Stimulated activated CD4-positive, alpha-beta T cell treated with anti-CD3 and anti-CD28 coated beads, TNF-alpha, amount 100 ng/mL, for 1 hour (primary cell): ENCODE data around the gene BNIPL.

Experiments used
- DNase-seq, 3 donors: peaks; one replicate each; pipeline ENCODE4 v3.0.0-alpha.2; 2020; ENCODE audit warnings: low read depth in 3 of 3, low spot score in 1 of 3

BNIPL gene

DNA sequence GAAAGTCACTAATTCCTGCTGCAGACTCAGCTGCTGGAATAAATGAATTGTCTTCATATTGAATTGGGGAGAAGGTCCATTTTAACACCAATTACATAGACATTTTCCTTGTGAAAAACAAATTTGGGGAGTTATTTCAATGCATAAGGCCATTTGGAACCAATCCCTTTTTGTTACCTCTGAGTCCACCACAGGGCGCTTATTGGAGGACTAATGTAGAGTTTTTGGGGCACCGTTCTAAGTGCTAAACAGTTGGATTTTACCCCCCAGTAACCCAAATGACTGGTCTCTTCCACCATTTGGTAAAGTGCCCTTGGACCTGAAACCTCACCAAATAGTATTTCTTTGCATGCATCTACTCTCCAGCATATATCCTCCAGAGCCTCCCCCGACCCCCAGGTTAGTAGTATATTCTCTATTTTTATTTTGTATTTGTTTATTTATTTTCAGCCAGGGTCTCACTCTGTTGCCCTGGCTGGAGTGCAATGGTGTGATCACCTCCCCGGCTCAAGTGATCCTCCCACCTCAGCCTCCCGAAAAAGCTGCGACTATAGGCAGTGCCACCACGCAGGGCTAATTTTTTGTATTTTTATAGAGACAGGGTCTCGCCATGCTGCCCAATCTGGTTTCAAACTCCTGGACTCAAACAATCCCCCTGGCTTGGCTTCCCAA is 26.6 kb upstream of the BNIPL start:
- no peak for DNase-seq

DNA sequence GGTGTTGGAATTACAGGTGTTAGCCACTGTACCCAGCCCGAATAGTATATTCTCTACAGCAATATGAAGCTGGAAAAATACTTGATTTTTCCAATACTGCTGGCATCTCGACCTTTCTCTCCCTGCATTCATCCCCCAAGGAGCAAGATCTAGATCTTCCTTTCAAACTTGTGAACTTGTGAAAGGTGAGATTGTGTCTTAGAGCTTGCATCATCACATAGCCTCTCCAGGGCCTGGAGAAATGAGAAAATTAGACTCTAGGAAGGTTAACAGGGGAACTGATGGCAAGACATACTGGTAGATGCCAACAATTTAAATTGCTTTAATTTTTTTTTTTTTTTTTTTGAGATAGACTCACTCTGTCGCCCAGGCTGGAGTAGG is 26.1 kb upstream of the BNIPL start:
- DNase-seq, result no peak

DNA sequence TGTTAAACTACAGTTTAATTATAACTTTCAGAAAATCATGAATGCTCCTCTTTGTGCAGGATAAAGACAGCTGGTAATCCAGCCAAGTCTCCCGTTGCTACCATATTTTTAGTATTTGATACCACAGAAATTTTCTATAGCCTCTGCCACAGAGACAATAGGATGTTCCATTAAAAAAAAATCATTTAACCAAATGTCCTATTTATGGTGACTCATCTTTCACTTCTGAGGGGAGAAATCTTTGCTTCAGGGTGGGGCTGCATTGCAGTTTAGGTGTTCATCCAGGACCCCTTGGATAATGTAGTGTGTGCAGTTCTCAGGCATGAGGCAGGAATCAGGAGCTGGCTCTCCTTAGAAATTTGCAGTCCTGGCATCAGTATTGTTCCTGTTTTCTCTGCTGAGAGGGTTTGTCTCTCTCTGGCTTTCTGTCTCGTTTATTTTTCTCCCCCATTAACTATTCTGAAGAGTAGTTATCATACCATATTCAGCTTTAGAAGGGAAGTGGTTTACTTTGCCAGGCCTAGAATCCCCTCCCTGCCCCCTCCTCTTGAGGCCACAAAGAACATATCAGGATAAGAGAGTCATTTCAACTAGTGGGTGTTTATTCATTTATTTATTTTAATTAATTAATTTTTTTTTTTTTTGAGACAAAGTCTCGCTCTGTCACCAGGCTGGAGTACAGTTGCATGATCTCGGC is 25.1 kb upstream of the BNIPL start:
- DNase-seq, result no peak

DNA sequence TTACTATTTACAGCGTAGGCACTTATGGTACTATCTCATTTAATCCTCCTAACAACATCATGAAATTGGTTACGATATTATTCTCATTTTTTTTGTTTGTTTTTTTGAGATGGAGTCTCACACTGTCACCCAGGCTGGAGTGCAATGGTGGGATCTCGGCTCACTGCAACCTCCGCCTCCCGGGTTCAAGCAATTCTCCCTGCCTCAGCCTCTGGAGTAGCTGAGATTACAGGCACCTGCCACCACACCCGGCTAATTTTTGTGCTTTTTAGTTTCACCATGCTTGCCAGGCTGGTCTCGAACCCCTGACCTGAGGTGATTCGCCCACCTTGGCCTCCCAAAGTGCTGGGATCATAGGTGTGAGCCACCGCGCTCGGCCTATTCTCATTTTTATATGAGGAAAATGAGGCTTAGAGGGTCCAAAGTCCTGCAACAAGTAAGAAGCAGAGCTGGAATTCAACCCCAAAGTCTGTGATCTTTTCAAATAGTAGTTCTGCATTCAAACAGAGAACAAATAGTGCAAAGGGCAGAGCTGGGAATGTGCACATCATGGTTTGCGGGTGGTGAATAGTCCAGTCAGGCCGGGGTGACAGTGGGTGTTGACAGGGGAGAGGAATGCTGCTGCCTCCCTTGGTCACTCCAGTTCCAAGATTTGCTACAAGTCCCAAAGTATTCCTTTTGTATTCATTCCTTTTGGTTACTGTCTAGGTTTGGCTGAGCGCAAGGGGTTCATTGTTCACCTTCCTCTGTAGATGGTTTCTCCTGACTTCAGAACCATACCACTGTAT is 23.5 kb upstream of the BNIPL start:
- no peak for DNase-seq

DNA sequence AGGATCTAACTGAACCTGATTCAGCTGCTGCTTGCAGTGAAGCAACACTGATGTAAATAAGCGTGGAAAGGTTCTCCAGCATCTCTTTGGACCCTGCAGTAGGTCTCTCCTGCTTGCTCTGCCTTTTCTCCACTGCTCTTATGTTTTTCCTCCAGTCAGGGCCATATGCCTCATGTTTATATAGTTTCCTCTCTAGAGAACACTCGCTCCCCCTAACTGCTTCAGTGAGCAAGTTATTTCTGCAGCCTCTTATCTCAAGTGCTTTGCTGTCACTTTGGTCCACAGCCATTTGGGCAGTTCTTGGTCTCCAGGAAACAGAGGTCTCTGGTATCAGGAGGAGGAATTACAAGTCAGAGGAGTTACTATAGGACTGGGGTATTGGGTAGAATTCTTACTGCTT is 22.9 kb upstream of the BNIPL start:
- DNase-seq, result no peak

DNA sequence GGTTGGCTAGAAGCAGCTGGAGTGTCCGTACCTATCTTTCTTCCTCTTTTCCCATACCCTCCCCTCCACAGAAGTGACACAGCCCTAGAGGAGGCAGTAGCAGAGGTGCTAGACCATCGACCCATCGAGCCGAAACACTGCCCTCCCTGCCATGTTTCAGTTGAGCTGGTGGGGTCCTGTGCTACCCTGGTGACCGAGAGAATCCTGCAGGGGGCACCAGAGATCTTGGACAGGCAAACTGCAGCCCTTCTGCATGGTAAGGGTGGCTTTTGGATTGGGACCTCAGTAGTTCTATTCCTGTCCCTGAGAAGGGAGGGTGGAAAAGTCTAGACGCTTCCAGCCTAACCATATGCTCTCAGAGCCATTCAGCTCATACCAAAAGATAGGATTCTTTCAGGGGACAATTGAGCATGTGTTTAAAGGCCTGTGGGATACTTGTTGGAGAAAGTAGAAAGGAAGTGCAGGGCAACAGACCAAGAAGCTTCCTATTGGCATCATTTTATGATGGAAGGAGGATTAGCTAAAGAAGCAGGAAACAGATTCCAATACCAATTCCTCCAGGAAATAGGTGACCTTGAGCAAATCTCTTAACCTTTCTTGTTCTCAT is 11.7 kb upstream of the BNIPL start:
- DNase-seq, result peak; percentile 65 to 75 (median 74)

DNA sequence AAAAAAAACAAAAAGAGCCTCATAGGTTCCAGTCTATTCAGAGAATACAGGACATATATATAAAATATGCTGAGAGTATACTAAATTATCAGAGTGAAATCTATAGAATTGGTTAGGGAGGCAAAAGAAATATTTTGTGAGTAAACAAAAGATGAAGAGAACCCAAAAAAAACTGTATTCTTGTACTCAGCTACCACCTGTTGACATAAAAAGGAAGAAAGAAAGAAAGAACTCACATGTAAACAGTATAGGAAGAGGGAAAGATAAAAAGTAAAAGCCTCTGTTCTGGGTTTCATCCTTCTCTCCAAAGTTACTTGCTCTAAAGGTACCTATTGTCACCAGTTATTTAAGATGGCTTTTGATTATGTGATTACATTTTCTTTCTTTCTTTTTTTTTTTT is 9.9 kb upstream of the BNIPL start:
- no peak for DNase-seq

DNA sequence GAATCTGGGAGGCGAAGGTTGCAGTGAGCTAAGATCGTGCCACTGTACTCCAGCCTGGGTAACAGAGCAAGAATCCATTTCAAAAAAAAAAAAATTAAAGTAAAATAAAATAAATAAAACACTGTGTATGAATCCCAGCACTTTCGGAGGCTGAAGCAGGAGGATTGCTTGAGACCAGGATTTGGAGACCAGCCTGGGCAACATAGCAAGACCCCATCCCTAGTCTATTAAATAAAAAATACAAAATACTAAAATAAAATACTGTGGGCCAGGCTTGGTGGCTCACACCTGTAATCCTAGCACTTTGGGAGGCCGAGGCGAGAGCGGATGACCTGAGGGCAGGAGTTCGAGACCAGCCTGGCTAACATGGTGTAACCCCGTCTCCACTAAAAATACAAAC is 4.2 kb upstream of the BNIPL start:
- DNase-seq, result no peak

DNA sequence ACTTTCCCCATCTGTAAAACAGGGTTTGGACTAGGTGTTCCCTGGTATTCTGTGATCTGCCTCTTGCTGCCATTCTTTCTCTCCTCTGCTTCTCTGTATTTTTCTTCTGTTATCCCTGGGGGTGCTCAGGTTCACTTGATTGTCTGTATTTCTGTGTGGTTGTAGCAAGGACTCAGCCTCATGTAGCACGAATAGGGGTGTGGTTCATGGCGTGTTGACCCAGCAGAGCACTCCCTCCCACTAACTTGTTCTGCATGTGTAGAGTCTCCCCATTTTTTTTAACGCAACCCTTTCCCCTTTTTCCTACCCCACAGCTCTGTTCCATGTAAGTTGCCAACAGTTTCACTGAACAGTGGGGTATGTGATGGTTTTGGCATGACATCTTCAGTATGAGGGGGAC is 1.2 kb upstream of the BNIPL start:
- DNase-seq, result no peak

DNA sequence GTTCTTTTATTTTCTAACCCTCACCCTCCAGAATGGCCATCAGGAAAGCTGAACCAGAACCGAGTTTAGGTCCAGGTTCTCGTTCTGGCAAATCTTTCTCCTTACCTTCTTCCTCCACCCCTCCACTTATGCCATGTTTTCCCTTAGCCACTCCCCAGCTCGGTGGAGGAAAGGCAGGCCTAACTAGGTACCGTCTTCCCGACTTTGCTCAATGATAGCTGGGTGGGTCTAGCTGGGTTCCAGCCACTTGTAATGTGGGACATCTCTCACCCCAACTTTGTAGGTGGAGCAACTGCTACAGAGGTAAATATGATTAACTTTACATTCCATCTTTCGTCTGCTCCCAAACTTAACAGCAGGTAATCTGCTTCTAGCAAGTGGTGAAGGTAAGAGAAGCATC is 646 bp downstream of the BNIPL start:
- DNase-seq, result no peak

DNA sequence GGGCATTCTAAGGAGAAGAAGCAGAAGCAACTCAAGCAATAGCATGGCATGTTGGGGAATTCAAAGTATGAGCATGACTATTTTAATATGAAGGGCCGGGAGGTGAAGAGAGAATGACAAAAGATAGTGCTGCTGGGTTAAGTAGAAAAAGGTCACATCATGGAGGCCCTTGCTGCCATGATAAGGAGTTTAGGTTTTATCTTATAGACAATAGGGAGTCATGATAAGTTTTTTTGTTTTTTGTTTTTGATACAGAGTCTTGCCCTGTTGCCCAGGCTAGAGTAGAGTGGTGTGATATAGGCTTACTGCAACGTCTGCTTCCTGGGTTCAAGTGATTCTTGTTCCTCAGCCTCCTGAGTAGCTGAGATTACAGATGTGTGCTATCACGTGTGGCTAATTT is 3.1 kb downstream of the BNIPL start:
- DNase-seq, result no peak

DNA sequence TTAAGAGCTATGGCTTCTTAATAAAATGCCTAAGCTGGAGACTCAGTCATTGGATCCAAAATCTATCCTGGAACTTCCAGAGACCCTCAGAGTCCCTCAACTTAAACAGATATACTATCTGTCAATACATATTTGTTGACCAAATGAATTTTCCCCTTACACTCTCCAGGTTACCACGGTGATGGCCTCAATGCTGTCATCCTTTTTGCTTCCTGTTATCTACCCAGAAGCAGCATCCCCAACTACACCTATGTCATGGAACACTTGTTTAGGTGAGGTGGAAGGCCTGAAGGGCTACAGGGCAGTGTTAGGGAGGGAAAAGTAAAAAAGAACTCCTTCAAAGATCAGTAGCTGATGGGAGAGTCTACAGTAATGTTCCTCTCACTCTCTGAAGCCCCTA is 6.8 kb downstream of the BNIPL start:
- DNase-seq, result no peak

DNA sequence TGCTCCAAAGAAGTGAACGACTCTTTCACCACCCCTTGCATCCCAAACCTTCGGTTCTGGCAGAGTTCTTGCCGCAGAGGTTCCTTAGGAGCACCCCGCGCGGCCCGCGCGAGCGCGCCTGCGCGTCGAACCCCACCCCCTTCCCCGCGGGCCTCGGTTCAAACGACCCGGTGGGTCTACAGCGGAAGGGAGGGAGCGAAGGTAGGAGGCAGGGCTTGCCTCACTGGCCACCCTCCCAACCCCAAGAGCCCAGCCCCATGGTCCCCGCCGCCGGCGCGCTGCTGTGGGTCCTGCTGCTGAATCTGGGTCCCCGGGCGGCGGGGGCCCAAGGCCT is 11.2 kb downstream of the BNIPL start, which contains the start of gene C1orf56:
Gene C1orf56, plus strand, starts transcription at position 161 of the 334 bp plus-strand sequence. Its CDS starts 97 bp downstream, at position 258.
- peak in 2 of 3 donors; percentile 31 to 47 for DNase-seq

DNA sequence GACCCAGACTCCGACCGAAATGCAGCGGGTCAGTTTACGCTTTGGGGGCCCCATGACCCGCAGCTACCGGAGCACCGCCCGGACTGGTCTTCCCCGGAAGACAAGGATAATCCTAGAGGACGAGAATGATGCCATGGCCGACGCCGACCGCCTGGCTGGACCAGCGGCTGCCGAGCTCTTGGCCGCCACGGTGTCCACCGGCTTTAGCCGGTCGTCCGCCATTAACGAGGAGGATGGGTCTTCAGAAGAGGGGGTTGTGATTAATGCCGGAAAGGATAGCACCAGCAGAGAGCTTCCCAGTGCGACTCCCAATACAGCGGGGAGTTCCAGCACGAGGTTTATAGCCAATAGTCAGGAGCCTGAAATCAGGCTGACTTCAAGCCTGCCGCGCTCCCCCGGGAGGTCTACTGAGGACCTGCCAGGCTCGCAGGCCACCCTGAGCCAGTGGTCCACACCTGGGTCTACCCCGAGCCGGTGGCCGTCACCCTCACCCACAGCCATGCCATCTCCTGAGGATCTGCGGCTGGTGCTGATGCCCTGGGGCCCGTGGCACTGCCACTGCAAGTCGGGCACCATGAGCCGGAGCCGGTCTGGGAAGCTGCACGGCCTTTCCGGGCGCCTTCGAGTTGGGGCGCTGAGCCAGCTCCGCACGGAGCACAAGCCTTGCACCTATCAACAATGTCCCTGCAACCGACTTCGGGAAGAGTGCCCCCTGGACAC is 11.7 kb downstream of the BNIPL start:
- peak in 1 of 3 donors; percentile 34 for DNase-seq

DNA sequence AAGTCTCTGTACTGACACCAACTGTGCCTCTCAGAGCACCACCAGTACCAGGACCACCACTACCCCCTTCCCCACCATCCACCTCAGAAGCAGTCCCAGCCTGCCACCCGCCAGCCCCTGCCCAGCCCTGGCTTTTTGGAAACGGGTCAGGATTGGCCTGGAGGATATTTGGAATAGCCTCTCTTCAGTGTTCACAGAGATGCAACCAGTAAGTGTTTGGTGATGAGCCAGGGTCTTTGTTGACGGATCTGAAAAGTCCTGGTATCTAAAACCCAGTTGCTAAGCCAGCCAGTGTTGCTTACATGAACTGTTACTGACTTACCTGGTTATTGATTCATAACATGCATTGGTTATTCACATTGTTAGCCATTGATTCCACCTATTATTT is 12.3 kb downstream of the BNIPL start:
- no peak for DNase-seq

DNA sequence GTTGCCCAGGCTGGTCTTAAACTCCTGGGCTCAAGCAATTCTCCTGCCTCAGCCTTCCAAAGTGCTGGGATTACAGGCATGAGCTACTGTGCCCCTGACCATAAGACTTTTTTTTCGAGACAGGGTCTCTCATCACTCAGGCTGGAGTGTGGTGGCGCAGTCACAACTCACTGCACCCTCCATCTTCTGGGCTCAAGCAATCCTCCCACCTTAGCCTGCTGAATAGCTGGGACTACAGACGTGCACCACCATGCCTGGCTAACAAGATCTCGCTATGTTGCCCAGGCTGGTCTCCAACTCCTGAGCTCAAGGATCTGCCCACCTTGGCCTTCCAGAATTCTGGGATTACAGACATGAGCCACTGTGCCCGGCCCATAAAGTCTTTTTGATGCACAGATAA is 13.1 kb downstream of the BNIPL start:
- DNase-seq, result no peak

DNA sequence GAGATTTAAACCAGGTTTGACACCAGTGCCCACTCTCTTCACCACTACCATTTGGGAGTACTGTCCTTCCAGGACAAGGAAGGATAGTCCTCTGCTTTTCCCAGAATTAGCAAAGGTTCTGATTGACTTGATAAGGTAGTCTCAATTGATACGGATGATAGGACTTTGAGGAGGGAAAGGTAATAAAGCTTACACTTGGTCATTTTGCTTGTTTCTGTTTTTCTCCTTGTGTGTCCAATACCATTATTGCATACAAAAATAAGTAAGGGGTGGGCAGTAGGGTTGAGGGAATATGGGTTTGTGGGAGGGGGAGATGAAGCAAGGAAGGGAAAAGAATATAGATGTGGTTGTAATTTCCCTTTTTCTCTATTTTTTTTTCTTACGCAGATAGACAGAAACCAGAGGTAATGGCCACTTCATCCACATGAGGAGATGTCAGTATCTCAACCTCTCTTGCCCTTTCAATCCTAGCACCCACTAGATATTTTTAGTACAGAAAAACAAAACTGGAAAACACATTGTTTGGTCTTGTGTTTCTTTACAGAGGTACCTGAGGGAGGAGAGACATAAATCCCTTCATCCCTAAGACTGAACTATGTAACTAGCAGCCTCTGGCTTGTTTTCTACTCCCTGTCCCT is 13.8 kb downstream of the BNIPL start:
- DNase-seq, result no peak

DNA sequence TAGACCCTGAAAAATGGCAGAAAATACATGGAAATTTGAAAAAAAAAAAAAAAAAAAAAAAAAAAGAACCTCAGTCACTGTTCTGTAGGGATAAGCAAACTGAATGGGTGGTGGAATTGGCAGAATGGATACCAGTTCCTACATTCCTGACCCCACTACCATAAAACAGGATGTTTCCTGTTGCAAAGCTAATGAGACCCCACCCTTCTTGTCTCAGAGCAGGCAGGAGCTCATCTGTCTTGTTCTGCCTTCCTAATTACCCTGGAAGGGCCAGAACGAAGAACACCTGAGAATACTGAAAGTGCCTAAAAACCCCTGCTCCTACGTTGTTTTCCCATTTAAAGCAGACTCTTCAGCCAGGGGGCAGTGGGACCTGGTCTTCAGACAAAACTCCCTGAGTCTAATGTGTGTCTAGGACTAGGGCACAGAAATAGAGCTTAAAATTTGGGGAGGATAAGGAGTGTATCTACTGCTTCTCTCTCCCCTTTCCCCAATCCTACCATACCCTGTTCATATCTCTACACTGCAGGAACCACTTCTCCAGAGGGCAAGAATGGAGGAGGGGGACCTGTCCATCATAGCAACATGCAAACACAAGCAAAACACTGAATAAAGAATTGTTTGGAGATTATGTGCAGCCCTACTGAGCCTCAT is 15.1 kb downstream of the BNIPL start:
- no peak for DNase-seq

DNA sequence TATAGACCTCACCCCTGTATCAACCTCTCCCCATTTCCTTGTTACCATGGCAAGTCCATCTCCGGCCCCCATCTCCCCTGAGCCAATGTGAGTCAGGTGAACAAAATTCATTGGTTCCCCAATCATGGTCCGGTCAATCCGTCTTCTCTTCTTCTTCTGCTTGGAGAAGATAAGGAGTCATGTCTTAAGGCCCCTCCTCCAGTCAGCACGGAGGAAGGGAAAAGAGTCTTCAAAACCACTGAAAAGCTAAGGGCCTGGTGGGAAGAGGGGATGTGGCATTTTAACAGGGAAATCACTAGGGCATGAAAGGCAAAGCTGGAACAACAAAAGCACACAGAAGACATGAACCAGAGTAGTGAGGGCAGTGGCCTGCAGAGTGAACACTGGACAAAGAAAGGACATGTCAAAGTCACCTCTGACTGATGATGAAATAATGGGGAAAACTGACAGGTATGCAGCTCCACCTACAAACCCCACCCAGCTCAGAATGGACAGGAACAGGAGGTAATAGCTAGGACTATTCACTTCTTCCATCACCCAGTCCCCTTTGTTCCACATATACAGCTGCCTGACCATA is 18.7 kb downstream of the BNIPL start:
- DNase-seq, result no peak

DNA sequence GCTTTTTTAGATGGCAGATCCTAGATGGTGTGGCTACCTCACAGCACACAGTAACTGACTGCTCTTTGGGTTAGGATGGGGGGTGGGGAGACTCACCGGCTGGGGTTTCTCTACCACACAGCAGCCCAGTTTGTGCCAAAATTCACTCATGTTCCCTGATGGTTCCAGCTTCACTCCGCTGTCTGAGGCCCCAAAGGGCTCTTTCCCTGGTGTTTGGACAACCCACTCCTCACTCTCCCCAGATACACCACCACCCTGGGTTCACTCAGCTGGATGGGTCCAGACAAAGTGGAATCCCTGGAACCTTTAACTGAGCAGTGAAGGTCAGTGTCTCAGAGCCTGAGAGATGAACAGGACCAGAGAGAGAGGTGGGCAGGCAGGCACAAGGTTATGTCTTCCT is 19.2 kb downstream of the BNIPL start:
- DNase-seq, result no peak
